ENCODE results near the gene FOXA3. TPM values are rescaled to one million over a fixed set of nuclear protein-coding genes. Genes with fewer than 3 reads are reported as not detected.

The FOXA3 gene
- total RNA-seq, 2 experiments from 2014 or later, result 0.40 to 0.62 TPM

Other genes with a start within 250 kb of the FOXA3 start
- gene EML2, start 224.9 kb upstream of the FOXA3 start, total RNA-seq, result 100 to 1,000 TPM; 121 to 134 TPM
- 1 to 10 TPM; 4.5 to 5.9 TPM for gene GIPR, start 196.1 kb upstream of the FOXA3 start, total RNA-seq
- 100 to 1,000 TPM; 619 to 839 TPM for gene SNRPD2, start 172.4 kb upstream of the FOXA3 start, total RNA-seq
- 10 to 100 TPM; 17.3 to 18.7 TPM for gene QPCTL, start 171.7 kb upstream of the FOXA3 start, total RNA-seq
- 10 to 100 TPM; 32.3 to 43.3 TPM for gene FBXO46, start 133.4 kb upstream of the FOXA3 start, total RNA-seq
- not detected for gene MEIOSIN, start 130.9 kb upstream of the FOXA3 start, total RNA-seq
- 1 to 10 TPM; 2.0 to 2.2 TPM for gene SIX5, start 95.1 kb upstream of the FOXA3 start, total RNA-seq
- 10 to 100 TPM; 15.0 to 19.4 TPM for gene DMPK, start 81.8 kb upstream of the FOXA3 start, total RNA-seq
- 10 to 100 TPM; 31.1 to 35.1 TPM for gene DMWD, start 71.5 kb upstream of the FOXA3 start, total RNA-seq
- under 1 TPM; 0.21 to 0.23 TPM for gene RSPH6A, start 49.0 kb upstream of the FOXA3 start, total RNA-seq
- 100 to 1,000 TPM; 108 to 128 TPM for gene SYMPK, start 1.2 kb upstream of the FOXA3 start, total RNA-seq
- 10 to 100 TPM; 12.6 to 15.2 TPM for gene IRF2BP1, start 21.8 kb downstream of the FOXA3 start, total RNA-seq
- 1 to 10 TPM; 5.0 to 5.6 TPM for gene MYPOP, start 38.3 kb downstream of the FOXA3 start, total RNA-seq
- not detected for gene NANOS2, start 50.5 kb downstream of the FOXA3 start, total RNA-seq
- gene NOVA2, start 109.5 kb downstream of the FOXA3 start, total RNA-seq, result under 1 TPM; 0.02 to 0.09 TPM
- gene CCDC61, start 131.1 kb downstream of the FOXA3 start, total RNA-seq, result 10 to 100 TPM; 22.4 to 26.2 TPM
- gene PGLYRP1, start 158.7 kb downstream of the FOXA3 start, total RNA-seq, result not detected
- not detected for gene IGFL4, start 176.7 kb downstream of the FOXA3 start, total RNA-seq